Smooth muscle cell (in vitro differentiated cells): ENCODE measurements around the gene VSTM2L. TPM values are rescaled to one million over a fixed set of nuclear protein-coding genes. Genes with fewer than 3 reads are reported as not detected.

Experiments used
- DNase-seq: peaks from one replicate; lab custom pipeline; 2025; ENCODE audit not compliant: unreplicated experiment; lab: John Stamatoyannopoulos, UW
- H2AFZ ChIP-seq: fragments of 200-600 bp; sonication (generic); 2 replicates; pipeline ENCODE4 v1.6.0; 2016; ENCODE audit warnings: antibody characterized with exemption, low read depth, mild to moderate bottlenecking
- H3F3A ChIP-seq: fragments of 200-600 bp; sonication (generic); 2 replicates; pipeline ENCODE4 v1.6.0; 2017; ENCODE audit warnings: antibody characterized with exemption, low read depth
- H3K27ac ChIP-seq: fragments of 200-600 bp; sonication (generic); 2 replicates; pipeline ENCODE4 v1.5.1; 2016; ENCODE audit warnings: low read depth, mild to moderate bottlenecking
- H3K27me3 ChIP-seq: fragments of 200-600 bp; sonication (generic); 2 replicates; pipeline ENCODE4 v1.6.1; 2016; ENCODE audit warnings: low read depth, mild to moderate bottlenecking
- H3K36me3 ChIP-seq: fragments of 200-600 bp; sonication (generic); 2 replicates; pipeline ENCODE4 v1.5.1; 2016; ENCODE audit warnings: low read depth
- H3K4me1 ChIP-seq: fragments of 200-600 bp; sonication (generic); 2 replicates; pipeline ENCODE4 v1.5.1; 2016; ENCODE audit warnings: low read depth
- H3K4me2 ChIP-seq: fragments of 200-600 bp; sonication (generic); 2 replicates; pipeline ENCODE4 v1.6.0; 2016; ENCODE audit warnings: mild to moderate bottlenecking
- H3K4me3 ChIP-seq: fragments of 200-600 bp; sonication (generic); 2 replicates; pipeline ENCODE4 v1.5.1; 2016; ENCODE audit warnings: mild to moderate bottlenecking
- H3K79me2 ChIP-seq: fragments of 200-600 bp; sonication (generic); 2 replicates; pipeline ENCODE4 v1.6.0; 2016; ENCODE audit warnings: low read depth, mild to moderate bottlenecking
- H3K9ac ChIP-seq: fragments of 200-600 bp; sonication (generic); 2 replicates; pipeline ENCODE4 v1.6.0; 2016; ENCODE audit warnings: low read depth
- H3K9me3 ChIP-seq: fragments of 200-600 bp; sonication (generic); replicated peaks from 2 replicates; pipeline ENCODE4 v1.5.1; 2016; ENCODE audit warnings: low read depth
- H4K20me1 ChIP-seq: fragments of 200-600 bp; sonication (generic); 2 replicates; pipeline ENCODE4 v1.6.0; 2016; ENCODE audit warnings: low read depth
- CTCF ChIP-seq: fragments of 200-600 bp; sonication (generic); IDR thresholded peaks from 2 replicates; pipeline ENCODE4 v1.5.1; 2017; ENCODE audit warnings: borderline replicate concordance, mild to moderate bottlenecking, antibody characterized with exemption; ENCODE audit not compliant: insufficient read depth, poor library complexity, severe bottlenecking
- WGBS: methylation state at CpG from one replicate; pipeline ENCODE4 v1.1.7; 2016; ENCODE audit warnings: low lambda C conversion rate; 5-methylcytosine and 5-hydroxymethylcytosine counted together
- polyA plus RNA-seq: library from polyadenylated mRNA; unstranded; fragments of >200 nt; fragmentation: Nextera tagmentation; extraction: Ambion mirVana; gene quantifications from 2 replicates; pipeline ENCODE4 v1.2.1, GENCODE V29; 2016
- total RNA-seq: library from RNA; depleted of rRNA; stranded (reverse); fragments of >200 nt; gene quantifications from 2 replicates; pipeline ENCODE4 v1.2.3, GENCODE V29; 2014

The VSTM2L gene
- total and polyA plus RNA-seq, 2 experiments from 2014 or later: 0.56 to 1.9 TPM

- Histone ChIP-seq H3K9me3 (no peaks in the 10 kb centered on the region), H3F3A (no peaks in the 10 kb centered on the region), H3K9ac (no peak overlapping the region), H2AFZ (no peak overlapping the region), H4K20me1 (no peaks in the 10 kb centered on the region), H3K4me2 (no peak overlapping the region), H3K4me3 (no peak overlapping the region), H3K27me3 (peaks cover 64% of the 10 kb centered on the region), H3K27ac (no peak overlapping the region), H3K36me3 (no peaks in the 10 kb centered on the region), H3K79me2 (no peaks in the 10 kb centered on the region), H3K4me1 (peaks cover 19% of the 10 kb centered on the region)
- 80% methylated on average over 8 of the region's 8 CpGs for WGBS
- DNase-seq: no peak
- no peak for TF ChIP-seq CTCF
These were observed 2.0 kb downstream of the VSTM2L start for GRCh38 chr20:37904845-37905373.

- H3K4me1 ChIP-seq: peaks cover 19% of the 10 kb centered on the region
- no peak overlapping the region for H3K4me3 ChIP-seq
- WGBS: 88% methylated on average over 16 of the region's 16 CpGs
- H3K79me2 ChIP-seq: no peaks in the 10 kb centered on the region
- H2AFZ ChIP-seq: no peak overlapping the region
- no peaks in the 10 kb centered on the region for H3F3A ChIP-seq
- H3K27ac ChIP-seq: no peak overlapping the region
- H3K9me3 ChIP-seq: no peaks in the 10 kb centered on the region
- H3K9ac ChIP-seq: no peak overlapping the region
- H3K36me3 ChIP-seq: no peaks in the 10 kb centered on the region
- no peak for TF ChIP-seq CTCF
- H4K20me1 ChIP-seq: no peaks in the 10 kb centered on the region
- DNase-seq: no peak
- H3K27me3 ChIP-seq: peaks cover 55% of the 10 kb centered on the region
- H3K4me2 ChIP-seq: no peak overlapping the region
These were observed 3.0 kb downstream of the VSTM2L start for GRCh38 chr20:37905671-37906613.

- DNase-seq: no peak
- Histone ChIP-seq H3K36me3 (no peaks in the 10 kb centered on the region), H3K9me3 (no peaks in the 10 kb centered on the region), H3F3A (no peaks in the 10 kb centered on the region), H3K27ac (no peak overlapping the region), H3K4me1 (peaks cover 27% of the 10 kb centered on the region), H3K4me2 (no peak overlapping the region), H3K27me3 (peaks cover 51% of the 10 kb centered on the region), H2AFZ (no peak overlapping the region), H3K79me2 (no peaks in the 10 kb centered on the region), H3K4me3 (no peak overlapping the region), H4K20me1 (no peaks in the 10 kb centered on the region), H3K9ac (no peak overlapping the region)
- 46% methylated on average over 3 of the region's 3 CpGs for WGBS
- TF ChIP-seq CTCF: no peak
These were observed 4.4 kb downstream of the VSTM2L start for GRCh38 chr20:37907330-37907676.
